ENCODE data around the gene SH2B3.

DNA sequence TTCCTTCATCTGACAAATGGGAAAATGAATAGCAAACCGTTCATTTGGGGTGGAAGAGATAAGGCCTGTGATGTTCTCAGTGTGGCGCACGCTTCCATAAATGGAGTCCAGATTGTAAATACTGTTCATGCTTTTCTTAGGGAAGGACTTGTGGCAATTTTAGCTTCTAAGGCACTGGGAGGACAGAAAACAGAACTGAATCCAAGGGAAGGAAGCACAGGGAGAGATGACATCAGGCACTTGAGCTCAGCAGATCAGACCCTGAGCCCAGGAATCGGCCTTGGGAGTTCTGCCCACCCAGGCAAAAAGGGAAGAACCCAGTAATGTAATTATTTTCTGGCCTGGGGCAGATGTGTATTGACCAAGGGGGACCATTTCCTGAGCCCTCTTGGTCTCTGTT, 7.2 kb upstream of the SH2B3 start:
- no peak for TF ChIP-seq EZH2 (IDR thresholded peaks at IDR 0.05; ENCODE audit: borderline replicate concordance, insufficient read depth, low read depth, low read length, poor library complexity, severe bottlenecking)
- TF ChIP-seq, protein P1, sequence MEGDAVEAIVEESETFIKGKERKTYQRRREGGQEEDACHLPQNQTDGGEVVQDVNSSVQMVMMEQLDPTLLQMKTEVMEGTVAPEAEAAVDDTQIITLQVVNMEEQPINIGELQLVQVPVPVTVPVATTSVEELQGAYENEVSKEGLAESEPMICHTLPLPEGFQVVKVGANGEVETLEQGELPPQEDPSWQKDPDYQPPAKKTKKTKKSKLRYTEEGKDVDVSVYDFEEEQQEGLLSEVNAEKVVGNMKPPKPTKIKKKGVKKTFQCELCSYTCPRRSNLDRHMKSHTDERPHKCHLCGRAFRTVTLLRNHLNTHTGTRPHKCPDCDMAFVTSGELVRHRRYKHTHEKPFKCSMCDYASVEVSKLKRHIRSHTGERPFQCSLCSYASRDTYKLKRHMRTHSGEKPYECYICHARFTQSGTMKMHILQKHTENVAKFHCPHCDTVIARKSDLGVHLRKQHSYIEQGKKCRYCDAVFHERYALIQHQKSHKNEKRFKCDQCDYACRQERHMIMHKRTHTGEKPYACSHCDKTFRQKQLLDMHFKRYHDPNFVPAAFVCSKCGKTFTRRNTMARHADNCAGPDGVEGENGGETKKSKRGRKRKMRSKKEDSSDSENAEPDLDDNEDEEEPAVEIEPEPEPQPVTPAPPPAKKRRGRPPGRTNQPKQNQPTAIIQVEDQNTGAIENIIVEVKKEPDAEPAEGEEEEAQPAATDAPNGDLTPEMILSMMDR (IDR thresholded peaks at IDR 0.05), result no peak
